Endometrial microvascular endothelial cells (primary cell): ENCODE results near the gene CD69. TPM values are rescaled to one million over a fixed set of nuclear protein-coding genes. Genes with fewer than 3 reads are reported as not detected.

Experiments used
- in situ Hi-C: cut with HindIII; loops from 2 replicates; pipeline ENCODE4 v1.10.0; 2017; ENCODE audit warnings: low sequenced_read_pairs, low pct_unique_long_range_greater_than_20kb; ENCODE audit errors: inconsistent ontology term
- total RNA-seq: library from RNA; depleted of rRNA; stranded (reverse); fragments of >200 nt; gene quantifications from one replicate; pipeline ENCODE4 v1.2.3, GENCODE V29; 2015; ENCODE audit errors: inconsistent ontology term

The CD69 gene
- total RNA-seq: 23.8 TPM

DNA sequence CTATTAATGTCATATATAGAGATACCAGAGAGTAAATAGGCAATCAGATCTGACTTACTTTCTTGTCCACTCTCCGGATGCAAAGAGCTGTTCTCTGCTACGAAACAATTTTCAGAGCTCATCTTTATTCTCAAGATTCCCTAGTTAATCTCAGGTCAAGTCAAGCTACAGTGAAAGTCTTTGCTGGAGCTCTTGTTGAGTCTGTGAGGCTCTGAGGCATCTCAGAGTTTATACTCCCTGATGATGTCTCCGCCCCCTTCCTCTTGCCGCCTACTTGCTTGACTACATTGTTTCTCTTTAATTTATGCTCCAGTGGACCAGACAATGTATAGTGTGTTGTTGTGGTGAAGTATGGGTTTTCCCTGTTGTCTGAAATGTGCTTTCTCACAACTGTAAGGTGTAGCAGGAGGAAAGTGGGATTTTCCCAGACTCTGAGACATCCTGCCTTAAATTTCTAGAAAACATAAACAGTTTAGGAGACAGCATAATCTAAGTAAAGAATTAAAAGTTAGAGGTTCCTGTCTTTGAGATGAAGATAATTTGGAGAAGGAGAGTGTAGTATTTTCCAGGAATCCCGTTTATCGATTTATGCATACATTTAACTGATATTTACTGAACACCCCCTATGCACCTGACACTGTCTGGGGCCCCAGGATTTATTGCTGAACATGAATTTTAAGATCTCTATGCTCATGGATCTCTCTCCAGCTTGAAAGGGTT lies at the start of gene CD69:
CD69 (minus strand) TSS at position 203 of the 720 bp plus-strand sequence; CDS start at position 122, 81 bp downstream.
- in situ Hi-C loops: no loop called here

- in situ Hi-C loops: no loop called here
Measured at GRCh38 chr12:9809866-9810265, 49.2 kb upstream of the CD69 start.

DNA sequence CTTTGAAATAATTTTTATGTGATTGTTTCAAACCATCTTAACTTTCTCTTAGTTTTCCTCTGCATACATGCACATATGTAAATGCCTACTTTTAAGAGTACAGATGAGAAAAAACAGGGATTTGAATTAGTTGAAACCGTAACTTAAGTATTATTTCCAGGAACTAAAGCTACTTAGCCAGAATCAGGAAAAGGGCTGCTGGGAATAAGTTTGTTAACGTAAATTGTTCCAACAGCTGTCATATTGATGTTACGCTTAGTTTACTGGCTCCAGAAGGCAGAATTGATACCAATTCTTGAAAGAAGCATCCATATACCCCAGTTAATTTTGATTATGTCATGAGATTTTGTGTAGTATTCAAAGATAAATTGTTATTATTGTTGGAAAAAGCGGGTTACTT lies 48.6 kb upstream of the CD69 start:
- in situ Hi-C loops: no loop called here

DNA sequence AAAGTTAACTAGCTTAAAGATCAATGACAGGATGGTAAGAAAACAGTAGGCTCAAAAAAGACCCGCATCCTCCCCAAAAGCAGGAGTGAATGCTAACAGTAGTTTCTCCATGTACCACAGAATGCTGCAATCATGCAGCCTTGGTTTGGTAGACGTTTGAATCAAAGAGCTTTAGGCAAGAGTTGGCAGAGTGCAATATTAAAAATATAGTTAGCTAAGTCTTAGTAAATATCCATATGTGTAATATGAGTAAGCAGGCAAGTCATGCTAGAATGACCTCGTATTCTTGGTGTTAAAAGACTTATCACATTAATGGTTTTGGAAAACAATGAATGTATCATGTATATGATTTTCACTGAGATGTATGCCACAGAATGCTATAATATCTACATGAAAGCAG lies 47.8 kb upstream of the CD69 start:
- in situ Hi-C loops: no loop called here

DNA sequence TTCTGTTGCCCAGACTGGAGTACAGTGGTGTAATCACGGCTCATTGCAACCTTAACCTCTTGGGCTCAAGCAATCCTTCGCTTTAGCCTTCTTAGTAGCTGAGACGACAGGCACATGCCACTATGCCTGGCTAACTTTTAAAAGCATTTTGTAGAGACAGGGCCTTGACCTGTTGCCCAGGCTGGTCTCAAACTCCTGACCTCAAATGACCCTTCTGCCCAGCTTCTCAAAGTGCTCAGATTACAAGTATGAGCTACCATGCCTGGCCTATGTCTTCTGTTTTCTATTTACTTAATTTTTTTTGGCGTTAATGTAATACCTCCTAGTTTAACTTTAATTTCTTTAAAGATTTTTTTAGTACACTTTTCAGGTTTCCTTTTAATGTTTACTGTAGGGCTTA lies 46.0 kb upstream of the CD69 start:
- in situ Hi-C loops: no loop called here

DNA sequence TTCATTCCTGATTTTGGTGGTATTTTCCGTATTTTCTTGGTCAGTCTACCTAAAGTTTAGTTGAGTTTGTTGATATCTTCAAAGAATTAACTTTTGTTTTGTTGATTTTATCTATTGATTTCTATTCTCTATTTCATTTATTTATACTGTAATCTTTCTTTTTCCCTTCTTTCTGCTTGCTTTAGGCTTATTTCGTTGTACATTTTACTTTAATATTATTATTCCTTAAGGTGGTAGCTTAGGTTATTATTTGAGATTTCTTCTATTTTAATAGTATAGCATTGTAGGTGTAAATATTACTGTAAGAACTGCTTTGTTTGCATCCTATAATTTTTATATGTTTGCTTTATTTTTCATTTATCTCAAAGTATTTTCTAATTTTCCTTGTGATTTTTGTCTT lies 45.2 kb upstream of the CD69 start:
- in situ Hi-C loops: no loop called here

GRCh38 chr12:9799961-9800360 lies 39.3 kb upstream of the CD69 start:
- in situ Hi-C loops: no loop called here

DNA sequence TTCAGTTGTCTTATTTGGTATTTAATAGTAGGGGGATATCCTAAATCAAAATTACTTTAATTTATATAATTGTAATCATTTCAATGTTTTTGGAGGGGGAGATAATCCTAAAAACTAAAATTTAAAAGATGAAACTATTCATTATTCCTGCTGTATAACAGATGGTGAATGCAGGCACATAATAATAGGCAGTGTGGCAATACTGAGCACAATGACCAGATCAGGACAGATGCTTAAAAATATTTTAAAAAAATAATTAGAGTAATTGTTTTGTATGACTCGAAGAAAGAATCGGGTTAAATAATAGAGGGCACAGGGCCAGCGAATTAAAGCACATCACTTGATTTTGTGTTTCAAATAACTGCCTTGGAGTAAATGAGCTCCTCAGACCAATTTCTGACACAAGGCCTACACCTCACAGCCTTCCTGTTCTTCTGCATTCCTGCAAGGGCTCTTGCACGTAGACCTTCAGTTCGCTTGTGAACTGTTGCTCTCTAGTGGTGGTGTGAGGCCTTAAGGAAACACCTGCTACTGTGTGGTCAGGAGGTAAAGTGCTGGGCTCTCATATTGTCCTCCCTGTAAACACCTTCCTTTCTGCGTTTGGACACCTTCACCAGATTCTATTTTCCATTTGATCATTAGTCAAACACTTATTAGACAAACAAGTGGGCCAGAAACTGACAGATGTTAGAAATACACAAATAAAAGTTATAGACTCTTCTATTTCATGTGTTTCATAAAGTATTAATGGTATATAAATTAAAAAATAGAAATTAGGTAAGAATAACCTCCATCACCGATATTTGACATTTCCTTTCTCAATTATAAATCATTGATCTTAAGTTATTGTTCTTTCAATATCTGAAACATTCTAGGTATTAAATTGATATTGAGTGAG lies 37.3 kb upstream of the CD69 start:
- in situ Hi-C loops: no loop called here

GRCh38 chr12:9796971-9797370 lies 36.3 kb upstream of the CD69 start:
- in situ Hi-C loops: no loop called here

DNA sequence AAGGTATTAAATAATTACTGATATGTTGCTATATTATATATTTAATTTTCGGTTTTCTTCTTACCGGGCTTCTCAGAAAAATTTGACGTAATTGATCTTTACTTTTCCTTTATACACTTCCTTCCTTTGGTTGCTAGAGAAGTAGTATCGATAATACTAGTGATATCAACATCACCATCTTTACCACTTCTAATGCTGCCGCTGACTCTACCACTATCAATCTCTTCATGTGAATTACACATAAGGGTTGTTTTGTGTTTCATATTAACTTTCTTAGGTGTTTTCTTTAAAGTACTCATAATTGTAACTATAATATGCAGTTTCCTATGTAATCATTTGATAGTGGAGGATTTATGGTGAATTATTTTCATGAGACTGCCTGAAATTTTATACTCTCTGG lies 35.6 kb upstream of the CD69 start:
- in situ Hi-C loops: no loop called here

GRCh38 chr12:9795945-9796344 lies 35.2 kb upstream of the CD69 start:
- in situ Hi-C loops: no loop called here

DNA sequence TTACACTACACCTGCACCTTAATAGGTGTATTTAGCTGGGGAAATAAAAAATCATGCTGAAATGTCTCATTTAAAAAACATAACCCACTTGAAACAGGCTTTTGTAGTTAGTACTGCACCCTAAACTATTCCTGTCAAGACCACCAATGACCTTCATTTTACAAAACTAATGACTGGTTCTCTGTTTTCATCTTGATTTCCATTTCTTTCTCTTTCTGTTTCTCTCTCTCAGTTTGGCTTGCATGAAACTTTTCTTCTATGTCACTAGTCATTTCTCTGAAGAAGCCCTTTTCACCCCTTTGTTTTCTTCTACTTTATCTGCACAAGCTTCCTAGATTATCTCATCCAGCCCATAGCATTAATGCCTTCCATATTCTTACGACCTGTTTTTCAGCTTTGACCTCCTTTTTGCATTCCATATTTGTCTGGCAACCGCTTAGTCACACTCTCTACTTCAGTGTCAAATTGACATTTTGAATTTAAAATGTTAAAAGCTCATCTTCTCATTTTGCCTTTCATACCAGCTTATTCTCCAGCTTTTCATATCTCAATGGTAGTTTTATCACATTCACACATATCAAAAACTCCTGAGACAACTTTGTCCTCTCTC lies 33.9 kb upstream of the CD69 start:
- in situ Hi-C loops: no loop called here

- in situ Hi-C loops: no loop called here
Measured at GRCh38 chr12:9793779-9794395, 33.2 kb upstream of the CD69 start.

DNA sequence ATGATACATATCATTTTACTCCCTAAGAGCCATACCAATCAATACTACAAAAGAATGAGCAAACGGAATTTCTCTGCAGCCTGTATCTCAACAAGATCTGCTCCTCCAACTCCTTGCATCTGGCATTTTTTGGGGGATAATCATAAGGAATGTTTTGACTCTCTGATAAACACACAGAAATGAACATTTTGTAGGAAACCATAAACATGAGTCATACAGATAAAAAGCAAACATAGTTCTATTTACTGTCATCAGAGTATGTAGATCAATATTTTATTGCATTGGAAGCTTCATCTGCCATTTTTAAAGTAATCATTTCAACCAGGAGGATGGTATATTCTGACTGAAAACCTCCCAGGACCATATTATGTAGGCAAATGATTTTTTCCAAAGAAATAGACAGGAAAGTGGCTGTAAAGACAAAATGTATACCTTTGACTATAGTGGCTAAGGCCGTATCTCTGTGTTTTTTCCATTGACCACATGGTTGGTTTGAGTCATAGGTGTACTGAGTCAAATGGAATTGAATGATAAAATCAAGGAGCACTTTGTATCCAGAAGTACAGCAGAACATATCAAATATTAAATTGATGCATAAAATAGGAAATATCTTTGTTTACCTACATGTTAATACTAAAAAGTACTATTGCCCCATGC lies 32.4 kb upstream of the CD69 start:
- in situ Hi-C loops: no loop called here

DNA sequence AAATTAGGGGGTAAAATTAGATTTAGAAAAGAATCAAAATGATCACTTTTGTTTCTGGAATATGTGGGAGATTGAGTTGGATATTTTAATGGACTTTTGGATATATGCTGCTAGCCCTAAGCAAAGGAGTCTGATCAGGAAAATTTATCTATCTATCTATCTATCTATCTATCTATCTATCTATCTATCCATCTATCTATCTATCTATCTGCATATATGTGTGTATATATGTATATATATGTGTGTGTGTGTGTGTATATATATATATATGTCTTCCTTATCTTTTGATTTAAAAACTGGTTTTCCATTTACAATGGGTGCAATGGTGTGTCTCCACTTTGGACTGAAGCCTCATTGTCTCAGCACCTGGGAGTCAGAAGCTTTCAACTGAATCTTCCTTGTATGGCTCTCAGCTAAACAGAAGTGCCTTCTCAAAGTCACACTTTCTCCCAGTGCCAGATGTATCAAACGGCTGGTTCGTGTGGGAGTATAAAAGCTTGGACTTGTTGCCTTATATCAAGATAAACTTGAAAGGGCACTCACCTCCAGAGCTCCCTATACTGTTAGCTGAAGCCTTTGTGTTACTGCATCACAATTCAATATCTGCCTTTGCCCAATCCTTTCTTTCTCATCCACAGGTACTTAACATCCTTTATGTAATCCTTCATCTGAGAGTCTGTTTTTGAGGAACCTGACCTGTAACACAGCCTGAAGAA lies 31.6 kb upstream of the CD69 start:
- in situ Hi-C loops: no loop called here

- in situ Hi-C loops: no loop called here
Measured at GRCh38 chr12:9786726-9787717, 26.3 kb upstream of the CD69 start.

GRCh38 chr12:9784816-9785215 lies 24.1 kb upstream of the CD69 start:
- in situ Hi-C loops: no loop called here
